ENCODE results near the gene TEAD1.
A peak's percentile ranks its signal among the peaks of the same experiment; 100 is the strongest.

Gene TEAD1

DNA sequence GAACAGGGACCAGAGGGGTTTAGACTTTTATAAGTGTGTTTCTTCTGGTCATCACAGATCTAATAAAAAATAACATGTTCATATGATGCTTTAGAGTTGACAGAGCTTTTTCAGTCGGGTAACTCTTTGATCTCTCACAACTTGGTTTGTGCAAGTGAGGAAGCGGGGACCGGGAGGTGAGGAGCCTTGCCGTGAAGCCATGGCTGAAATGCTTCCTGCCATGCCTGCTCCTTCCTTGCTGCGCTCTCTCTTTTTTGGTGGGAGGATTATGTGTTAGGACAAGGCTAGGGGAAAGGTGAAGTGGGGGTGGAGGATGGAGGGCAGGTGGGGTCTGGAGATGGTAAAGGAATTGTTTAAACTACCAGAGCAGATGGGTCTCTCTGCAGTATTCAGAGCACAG, 23.8 kb downstream of the TEAD1 start:
- peaks cover 83% of the 10 kb centered on the region for H3K27me3 Mint-ChIP-seq (ENCODE audit: low read depth)
- no peak overlapping the region for H3K27ac Mint-ChIP-seq
- H3K4me3 Mint-ChIP-seq, result no peak overlapping the region
- no peaks in the 10 kb centered on the region for H3K36me3 Mint-ChIP-seq (ENCODE audit: low read depth)
- H3K4me1 Mint-ChIP-seq (ENCODE audit: low read depth), result peaks cover 9% of the 10 kb centered on the region
- H3K9me3 Mint-ChIP-seq, result no peaks in the 10 kb centered on the region

DNA sequence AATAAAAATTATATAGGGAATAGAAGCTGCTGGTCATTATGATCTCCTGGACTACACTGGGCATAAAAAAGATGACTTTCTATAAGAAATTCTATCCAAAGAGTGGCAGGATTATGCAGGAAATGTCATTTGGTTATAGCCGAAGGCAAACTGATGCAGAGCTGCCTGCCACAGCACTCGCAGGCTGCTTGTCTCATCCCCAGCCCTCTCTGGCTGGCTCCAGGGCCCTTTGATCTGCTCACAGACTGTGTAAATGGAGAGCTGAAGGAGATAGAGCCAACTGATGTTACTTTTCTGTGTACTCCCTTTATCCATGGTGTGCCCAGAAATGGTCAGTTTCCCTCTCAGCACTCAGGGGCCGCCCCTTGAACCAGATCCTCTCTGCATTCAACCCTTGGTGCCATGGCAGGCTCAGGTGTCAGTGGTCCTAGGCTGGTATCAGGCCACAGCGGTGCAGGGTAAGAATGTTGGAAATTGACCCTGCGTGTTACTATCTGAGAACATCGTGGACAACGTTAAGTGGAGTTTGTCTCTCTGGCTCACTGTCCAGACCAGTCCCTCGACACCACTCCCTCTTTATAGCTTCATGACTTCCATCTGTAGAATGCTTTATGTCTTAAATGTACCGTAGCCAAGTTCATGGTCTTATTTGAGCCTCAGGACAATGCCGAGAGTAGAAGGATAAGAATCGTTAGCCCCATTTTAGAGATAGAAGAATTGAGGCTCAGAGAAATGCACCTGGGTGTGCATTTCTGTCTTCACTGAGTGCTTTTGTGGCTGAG, 27.8 kb downstream of the TEAD1 start:
- Mint-ChIP-seq H3K4me1 (ENCODE audit: low read depth) (peaks cover 5% of the 10 kb centered on the region), H3K36me3 (ENCODE audit: low read depth) (no peaks in the 10 kb centered on the region), H3K27me3 (ENCODE audit: low read depth) (peaks cover 62% of the 10 kb centered on the region), H3K4me3 (no peak overlapping the region), H3K27ac (no peak overlapping the region), H3K9me3 (no peaks in the 10 kb centered on the region)

DNA sequence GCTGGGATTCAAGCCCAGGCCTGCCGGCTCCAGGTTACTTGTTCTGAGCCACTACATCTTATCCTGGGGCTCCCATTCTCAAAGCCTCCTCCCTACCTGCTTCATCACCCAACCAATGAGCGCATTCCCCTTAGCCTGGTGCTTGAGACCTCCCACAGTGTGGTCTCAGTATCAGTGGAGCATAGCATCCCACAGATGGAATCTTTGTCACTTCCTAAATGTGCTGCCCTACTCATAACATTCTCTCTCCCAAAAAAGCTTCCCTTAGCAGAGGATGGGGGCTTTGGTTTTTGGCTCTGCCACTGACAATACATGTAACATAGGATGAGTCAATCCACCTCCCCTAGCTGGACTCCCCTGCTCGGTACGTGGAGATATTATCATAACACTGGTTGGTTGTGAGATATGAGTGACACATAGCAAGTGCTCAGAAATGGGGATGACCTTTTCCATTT, 28.8 kb downstream of the TEAD1 start:
- Mint-ChIP-seq H3K27ac (no peak overlapping the region), H3K9me3 (no peaks in the 10 kb centered on the region), H3K27me3 (ENCODE audit: low read depth) (peaks cover 63% of the 10 kb centered on the region), H3K36me3 (ENCODE audit: low read depth) (no peaks in the 10 kb centered on the region), H3K4me1 (ENCODE audit: low read depth) (peaks cover 3% of the 10 kb centered on the region), H3K4me3 (no peak overlapping the region)

DNA sequence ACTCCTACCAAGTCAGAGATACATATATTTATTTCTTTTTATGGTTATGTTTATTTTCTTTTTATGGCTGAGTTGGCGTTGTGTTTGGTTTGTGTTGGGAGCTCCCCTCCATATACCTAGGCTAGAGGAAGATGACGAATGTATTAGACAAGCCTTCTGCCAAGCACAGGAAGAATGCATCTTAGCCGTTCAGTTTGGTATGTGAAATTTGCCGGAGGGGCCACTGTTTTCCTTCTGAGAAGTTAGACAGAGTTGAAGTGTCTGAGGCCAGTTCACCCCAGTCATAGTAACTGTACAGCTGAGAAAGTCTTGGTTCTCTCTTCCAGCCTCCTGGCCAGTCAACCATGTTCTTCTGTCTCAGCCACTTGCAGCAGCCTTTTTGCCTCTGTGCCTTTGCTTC, 29.8 kb downstream of the TEAD1 start:
- Mint-ChIP-seq H3K4me1 (ENCODE audit: low read depth) (no peaks in the 10 kb centered on the region), H3K27ac (no peak overlapping the region), H3K9me3 (no peaks in the 10 kb centered on the region), H3K36me3 (ENCODE audit: low read depth) (no peaks in the 10 kb centered on the region), H3K27me3 (ENCODE audit: low read depth) (peaks cover 58% of the 10 kb centered on the region), H3K4me3 (no peak overlapping the region)

DNA sequence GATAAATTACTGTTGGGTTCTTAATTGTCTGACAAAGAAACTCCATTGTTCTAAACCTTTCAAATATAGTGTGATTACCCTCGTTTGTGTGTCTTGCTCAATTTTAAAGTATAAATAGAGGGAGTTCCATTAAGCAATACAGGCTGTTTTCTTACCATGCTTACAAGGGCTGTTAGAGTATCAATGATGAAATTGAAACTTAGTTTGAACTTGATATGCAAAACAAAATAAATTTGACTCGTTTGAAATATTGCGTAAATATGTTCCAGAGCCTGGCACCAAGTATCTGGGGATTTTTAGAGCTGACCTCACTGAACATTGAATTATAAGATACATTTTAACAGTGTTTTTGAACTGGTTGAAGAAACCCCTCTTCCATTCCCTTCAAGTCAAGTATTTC, 31.7 kb downstream of the TEAD1 start:
- Mint-ChIP-seq H3K27me3 (ENCODE audit: low read depth) (peaks cover 64% of the 10 kb centered on the region), H3K4me1 (ENCODE audit: low read depth) (no peaks in the 10 kb centered on the region), H3K27ac (no peak overlapping the region), H3K36me3 (ENCODE audit: low read depth) (no peaks in the 10 kb centered on the region), H3K4me3 (no peak overlapping the region), H3K9me3 (no peaks in the 10 kb centered on the region)

DNA sequence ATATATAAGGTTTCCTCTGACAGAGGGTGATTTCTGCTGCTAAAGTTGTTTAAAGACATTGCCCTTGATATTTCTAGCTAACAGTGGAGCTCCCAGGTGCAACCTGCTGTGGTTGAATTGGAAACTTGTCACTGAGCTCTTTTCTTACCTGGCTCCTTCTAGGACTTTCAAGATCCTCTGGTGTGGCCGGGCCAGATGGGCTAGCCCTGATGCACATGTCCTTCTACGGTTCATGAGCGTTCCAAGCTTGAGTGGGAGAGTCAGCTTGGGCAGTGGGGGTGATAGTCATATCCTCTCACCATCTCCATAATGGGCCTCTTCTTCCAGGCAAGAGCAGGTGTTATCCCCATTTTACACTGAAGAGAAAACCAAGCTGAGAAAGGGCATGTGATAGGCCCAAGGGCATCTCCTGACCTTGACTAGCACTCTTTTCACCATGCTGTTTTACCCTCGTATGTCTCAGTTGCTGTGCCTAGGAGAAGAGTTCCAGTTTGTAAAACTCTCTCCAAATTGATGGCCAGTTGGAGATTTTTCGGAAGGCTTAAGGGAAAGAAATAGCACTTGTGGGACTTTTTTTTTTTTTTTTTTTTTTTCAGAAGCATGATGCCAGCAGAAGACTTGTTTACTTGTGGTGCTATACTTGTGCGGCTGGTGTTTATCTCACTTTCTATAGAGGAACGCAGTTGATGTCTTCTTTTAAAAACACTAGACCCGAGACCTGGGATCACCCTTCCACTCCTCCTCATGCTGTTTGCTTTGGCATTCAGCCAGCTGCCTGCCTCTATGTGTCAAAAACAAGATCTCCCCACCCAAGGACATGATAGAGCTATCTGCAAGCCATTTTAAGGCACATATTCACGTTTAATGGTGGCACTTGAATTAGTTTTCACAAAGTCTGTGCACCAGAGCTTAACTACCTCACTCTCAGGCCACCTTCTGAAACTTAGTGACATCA, 32.6 kb downstream of the TEAD1 start:
- H3K36me3 Mint-ChIP-seq (ENCODE audit: low read depth), result no peaks in the 10 kb centered on the region
- H3K4me1 Mint-ChIP-seq (ENCODE audit: low read depth), result no peaks in the 10 kb centered on the region
- peaks cover 62% of the 10 kb centered on the region for H3K27me3 Mint-ChIP-seq (ENCODE audit: low read depth)
- H3K27ac Mint-ChIP-seq, result no peak overlapping the region
- no peak overlapping the region for H3K4me3 Mint-ChIP-seq
- H3K9me3 Mint-ChIP-seq, result no peaks in the 10 kb centered on the region

DNA sequence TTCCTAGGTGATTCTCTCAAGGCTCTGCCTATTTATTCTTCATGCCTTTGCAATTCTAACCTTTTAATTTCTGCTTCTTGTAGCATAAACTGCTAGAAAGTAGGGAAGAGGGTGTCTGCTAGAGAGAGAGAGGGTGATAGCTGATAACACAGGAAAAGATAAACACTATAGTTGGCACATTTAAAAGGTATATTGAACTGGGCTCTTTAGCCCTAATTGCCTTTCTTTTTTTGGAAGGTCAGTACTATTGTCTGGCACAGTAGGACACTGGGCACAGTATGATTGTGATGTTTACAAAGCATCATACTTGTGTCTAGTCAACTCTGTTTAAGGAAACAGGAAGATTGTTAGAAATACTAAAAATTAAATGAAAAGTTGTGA, 33.3 kb downstream of the TEAD1 start:
- Mint-ChIP-seq H3K4me3 (no peak overlapping the region), H3K9me3 (no peaks in the 10 kb centered on the region), H3K36me3 (ENCODE audit: low read depth) (no peaks in the 10 kb centered on the region), H3K27me3 (ENCODE audit: low read depth) (peaks cover 62% of the 10 kb centered on the region), H3K27ac (no peak overlapping the region), H3K4me1 (ENCODE audit: low read depth) (no peaks in the 10 kb centered on the region)

DNA sequence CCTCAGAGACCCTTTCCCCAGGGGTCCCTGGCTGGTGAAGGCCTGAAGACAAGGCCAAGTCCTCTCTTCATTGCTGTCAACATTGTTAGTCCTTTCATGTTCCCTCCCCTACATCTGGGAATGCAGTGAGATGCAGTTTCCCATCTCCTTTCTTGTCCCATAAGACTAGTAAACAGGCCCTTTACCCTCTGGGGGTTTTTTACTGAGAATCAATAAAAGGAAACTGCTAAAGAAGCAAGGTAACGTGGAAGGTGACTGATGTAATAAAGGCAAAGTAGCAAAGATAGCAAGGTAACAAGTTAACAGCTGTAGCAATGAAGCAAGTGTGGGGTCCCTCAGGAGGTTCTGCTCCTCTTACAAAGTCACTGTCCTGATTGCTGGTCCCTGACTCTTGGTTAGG, 37.3 kb downstream of the TEAD1 start:
- Mint-ChIP-seq H3K27me3 (ENCODE audit: low read depth) (peaks cover 68% of the 10 kb centered on the region), H3K9me3 (no peaks in the 10 kb centered on the region), H3K36me3 (ENCODE audit: low read depth) (no peaks in the 10 kb centered on the region), H3K27ac (no peak overlapping the region), H3K4me1 (ENCODE audit: low read depth) (no peaks in the 10 kb centered on the region), H3K4me3 (no peak overlapping the region)

DNA sequence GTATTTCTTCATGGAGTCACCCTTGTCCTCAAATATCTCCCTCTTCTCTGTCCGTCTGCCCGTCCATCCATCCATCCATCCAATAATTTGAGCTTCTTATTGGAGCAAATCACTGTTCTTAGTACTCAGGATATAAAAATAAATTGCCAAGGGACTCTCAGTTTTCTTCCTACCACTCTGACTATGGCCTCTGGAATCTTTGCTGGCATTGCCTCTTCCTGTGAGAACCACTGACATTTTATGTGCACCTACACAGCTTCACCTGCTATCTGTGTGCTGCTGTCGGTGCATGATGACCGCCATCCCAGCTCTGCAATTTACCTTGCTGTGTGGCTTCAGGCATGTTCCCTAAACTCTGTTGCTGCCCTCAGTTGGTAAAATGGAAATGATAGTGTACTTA, 37.9 kb downstream of the TEAD1 start:
- Mint-ChIP-seq H3K36me3 (ENCODE audit: low read depth) (no peaks in the 10 kb centered on the region), H3K4me1 (ENCODE audit: low read depth) (no peaks in the 10 kb centered on the region), H3K27me3 (ENCODE audit: low read depth) (peaks cover 73% of the 10 kb centered on the region), H3K9me3 (no peaks in the 10 kb centered on the region), H3K27ac (no peak overlapping the region), H3K4me3 (no peak overlapping the region)

DNA sequence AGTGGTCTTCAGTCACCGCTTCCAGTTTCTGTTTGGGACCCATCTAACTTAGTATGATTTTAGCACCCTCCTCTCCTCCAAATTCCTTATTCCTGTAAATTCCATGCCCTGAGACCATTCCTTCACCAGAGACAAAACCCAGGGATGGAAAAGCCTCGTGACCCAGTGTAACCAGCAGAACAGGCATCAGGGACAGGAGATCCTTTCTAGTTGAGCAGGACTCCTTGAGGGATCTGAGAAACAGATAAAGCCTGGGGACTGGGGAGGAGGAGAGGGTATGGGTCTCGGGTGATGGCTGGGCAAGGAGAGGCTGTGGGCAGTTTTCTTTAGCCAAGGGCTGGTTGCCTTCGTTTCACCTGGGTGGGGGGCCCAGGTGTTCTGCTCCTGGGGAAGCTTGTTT, 40.9 kb downstream of the TEAD1 start:
- H3K4me3 Mint-ChIP-seq, result no peak overlapping the region
- peaks cover 11% of the 10 kb centered on the region for H3K4me1 Mint-ChIP-seq (ENCODE audit: low read depth)
- H3K9me3 Mint-ChIP-seq, result no peaks in the 10 kb centered on the region
- no peaks in the 10 kb centered on the region for H3K36me3 Mint-ChIP-seq (ENCODE audit: low read depth)
- H3K27me3 Mint-ChIP-seq (ENCODE audit: low read depth), result peaks cover 81% of the 10 kb centered on the region
- H3K27ac Mint-ChIP-seq, result no peak overlapping the region

DNA sequence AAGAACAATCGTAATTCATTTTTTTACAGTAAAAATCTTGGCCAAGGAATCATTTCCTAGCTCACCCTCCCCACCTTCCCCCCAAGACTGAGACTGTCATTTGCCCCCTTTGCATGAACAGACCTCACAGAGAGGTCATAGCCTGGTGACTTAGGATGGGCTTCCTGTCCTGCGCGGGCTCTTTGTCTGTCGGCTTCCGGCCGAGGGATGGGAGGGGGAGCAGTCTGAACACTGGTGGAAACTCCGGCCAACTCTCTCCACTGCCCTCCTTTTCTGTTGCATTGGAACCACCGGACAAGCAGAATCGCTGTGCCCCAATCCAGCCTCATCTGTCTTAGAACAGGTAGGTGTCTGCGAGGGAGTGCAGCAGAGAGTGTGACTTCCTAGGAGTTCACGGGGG, 41.7 kb downstream of the TEAD1 start:
- no peaks in the 10 kb centered on the region for H3K9me3 Mint-ChIP-seq
- no peak overlapping the region for H3K4me3 Mint-ChIP-seq
- peaks cover 11% of the 10 kb centered on the region for H3K4me1 Mint-ChIP-seq (ENCODE audit: low read depth)
- no peaks in the 10 kb centered on the region for H3K36me3 Mint-ChIP-seq (ENCODE audit: low read depth)
- peaks cover 81% of the 10 kb centered on the region for H3K27me3 Mint-ChIP-seq (ENCODE audit: low read depth)
- no peak overlapping the region for H3K27ac Mint-ChIP-seq

DNA sequence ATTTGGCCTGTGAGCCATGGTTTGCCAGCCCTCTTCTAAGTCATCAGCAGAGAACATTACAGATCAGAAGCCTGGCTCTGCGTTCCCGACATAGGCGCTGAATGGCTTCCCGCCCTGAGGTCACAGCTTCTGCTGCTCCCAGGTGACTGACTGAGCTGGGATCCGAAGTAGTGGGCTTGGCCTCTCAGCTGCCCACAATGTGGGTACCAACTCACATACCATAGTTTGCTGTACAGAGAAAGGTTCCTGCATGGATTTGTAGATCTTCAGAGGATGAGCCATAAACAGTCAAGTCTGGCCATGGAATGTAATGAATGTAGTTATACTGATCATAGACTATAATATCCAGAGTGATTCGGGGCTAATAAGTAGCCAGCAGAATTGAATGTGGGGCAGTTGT, 42.6 kb downstream of the TEAD1 start:
- Mint-ChIP-seq H3K4me3 (no peak overlapping the region), H3K27me3 (ENCODE audit: low read depth) (peaks cover 86% of the 10 kb centered on the region), H3K4me1 (ENCODE audit: low read depth) (peaks cover 11% of the 10 kb centered on the region), H3K27ac (no peak overlapping the region), H3K36me3 (ENCODE audit: low read depth) (no peaks in the 10 kb centered on the region), H3K9me3 (no peaks in the 10 kb centered on the region)

DNA sequence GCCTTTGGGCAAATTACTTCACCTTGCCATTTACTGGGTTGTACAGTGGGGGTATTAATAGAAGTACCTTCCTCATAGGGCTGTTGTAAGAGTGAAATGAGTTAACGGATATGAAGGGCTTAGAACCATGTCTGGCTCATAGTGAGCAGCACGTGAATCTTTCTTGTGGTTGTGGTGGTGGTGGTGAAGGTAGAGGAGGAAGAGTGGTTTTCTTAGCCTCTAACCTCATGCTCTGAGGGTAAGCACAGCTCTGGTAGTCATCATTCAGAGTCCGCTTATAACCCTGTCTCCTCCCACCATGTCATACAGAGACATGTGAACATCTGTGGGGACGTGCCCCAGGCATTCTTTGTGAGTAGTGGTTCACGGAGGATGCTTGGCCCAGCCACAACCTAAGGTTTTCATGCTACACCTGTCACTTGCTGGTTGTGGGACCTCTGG, 43.6 kb downstream of the TEAD1 start:
- no peaks in the 10 kb centered on the region for H3K36me3 Mint-ChIP-seq (ENCODE audit: low read depth)
- H3K27me3 Mint-ChIP-seq (ENCODE audit: low read depth), result peaks cover 87% of the 10 kb centered on the region
- H3K27ac Mint-ChIP-seq, result peak overlapping the region; percentile 79
- H3K9me3 Mint-ChIP-seq, result no peaks in the 10 kb centered on the region
- H3K4me3 Mint-ChIP-seq, result no peak overlapping the region
- H3K4me1 Mint-ChIP-seq (ENCODE audit: low read depth), result peaks cover 11% of the 10 kb centered on the region

DNA sequence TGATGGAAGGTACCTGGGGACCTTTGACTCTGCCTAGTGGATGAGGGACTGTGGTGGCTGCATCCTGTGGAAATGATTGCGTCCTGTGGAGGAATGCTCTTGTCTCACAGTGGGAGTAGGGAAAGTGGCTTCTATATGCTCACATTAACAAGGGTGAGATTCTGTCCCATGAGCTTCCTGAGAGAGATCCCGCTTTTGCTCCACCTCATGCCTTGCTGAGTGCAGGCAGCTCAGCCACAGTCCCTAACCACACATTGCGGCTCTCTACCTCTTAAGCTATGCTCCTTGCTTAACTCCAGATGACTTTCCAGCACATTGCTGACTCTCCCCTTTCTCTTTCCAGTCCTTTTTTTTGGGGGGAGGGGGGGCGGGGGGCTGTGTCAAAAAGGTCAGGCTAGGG, 45.0 kb downstream of the TEAD1 start:
- H3K27ac Mint-ChIP-seq, result no peak overlapping the region
- no peak overlapping the region for H3K4me3 Mint-ChIP-seq
- peaks cover 90% of the 10 kb centered on the region for H3K27me3 Mint-ChIP-seq (ENCODE audit: low read depth)
- H3K9me3 Mint-ChIP-seq, result no peaks in the 10 kb centered on the region
- H3K36me3 Mint-ChIP-seq (ENCODE audit: low read depth), result no peaks in the 10 kb centered on the region
- H3K4me1 Mint-ChIP-seq (ENCODE audit: low read depth), result peaks cover 11% of the 10 kb centered on the region

Measured in T-helper 1 cell treated with Interleukin-12 subunit alpha and Interleukin-12 subunit beta and Interleukin-4 antibody, amounts not matched to agents 30 μg/mL and 1 μg/mL, for 36 hours (primary cell).